ENCODE measurements around the gene ITPR2. TPM values are rescaled to one million over a fixed set of nuclear protein-coding genes. Genes with fewer than 3 reads are reported as not detected.
A peak's percentile ranks its signal among the peaks of the same experiment; 100 is the strongest.

ITPR2 gene
- total and polyA plus RNA-seq, 2 of the 8 experiments (the other 6 are each of a cell fraction or from before 2014, with no cell fraction given) = 4.1 to 48.3 TPM

- H3K79me1 ChIP-seq (ENCODE audit: low read depth, low read length) = peaks cover 2% of the 10 kb centered on the region; the same call in 1 of the 2 replicates
- no peaks in the 10 kb centered on the region for H3K23me2 ChIP-seq (ENCODE audit: low read depth, low read length)
- H3K27ac ChIP-seq (ENCODE audit: low read depth, low read length) = no peak overlapping the region; the same call in 1 of the 2 replicates
- H4K91ac ChIP-seq (replicated peaks; ENCODE audit: insufficient read length, low read length) = peak overlapping the region; percentile 8
- no peak overlapping the region for H4K8ac ChIP-seq (ENCODE audit: extremely low read depth, insufficient read depth, low read length)
- TF ChIP-seq BACH1 (IDR thresholded peaks at IDR 0.05; ENCODE audit: low read length) = peak; percentile 100
- TF ChIP-seq YY1 (IDR thresholded peaks at IDR 0.05; ENCODE audit: low read depth, low read length) = peak; percentile 45; the same call in 1 of the 2 replicates
- TF ChIP-seq KDM1A (IDR thresholded peaks at IDR 0.05; ENCODE audit: borderline replicate concordance, low read length) = no peak
- 0 out of 3 replicates have a peak, but pooled peaks of 1 of the 2 experiments have one; percentile 43 for TF ChIP-seq EP300 (IDR thresholded peaks at IDR 0.05; ENCODE audit: borderline replicate concordance in 1 of 2, low read depth in 2 of 2, low read length in 2 of 2)
- TF ChIP-seq TEAD4 (IDR thresholded peaks at IDR 0.05; ENCODE audit: low read depth, low read length) = peak; percentile 12; the same call in 1 of the 2 replicates
- no peak for TF ChIP-seq ZNF274 (IDR thresholded peaks at IDR 0.05; ENCODE audit: borderline replicate concordance, extremely low read depth, low read length)
- 0 out of 2 replicates have a peak, but pooled peaks have one; percentile 80 for TF ChIP-seq TCF12 (IDR thresholded peaks at IDR 0.05; ENCODE audit: low read depth, low read length)
- TF ChIP-seq NANOG (IDR thresholded peaks at IDR 0.05; ENCODE audit: insufficient read depth, low read depth, low read length, poor library complexity, severe bottlenecking) = peak; percentile 42
- peak; percentile 97 for TF ChIP-seq MAFK (IDR thresholded peaks at IDR 0.05; ENCODE audit: low read depth, low read length)
- peak; percentile 86 for TF ChIP-seq JUND (IDR thresholded peaks at IDR 0.05; ENCODE audit: low read length)
- no peak for TF ChIP-seq SP2 (IDR thresholded peaks at IDR 0.05; ENCODE audit: low read length)
- peak; percentile 38 for TF ChIP-seq ASH2L (IDR thresholded peaks at IDR 0.05; ENCODE audit: low read length)
- H3K4me2 ChIP-seq (ENCODE audit: insufficient read depth in 1 of 2, low read depth in 2 of 2, low read length in 2 of 2) = peak overlapping the region in 1 of 2 experiments; percentile 23; a peak in 1 of 4 replicates
- no peak overlapping the region for H2AFZ ChIP-seq (ENCODE audit: low read length)
- H3K4me1 ChIP-seq (replicated peaks in 1 of 4; ENCODE audit: control insufficient read depth in 3 of 4, insufficient read depth in 4 of 4, low read length in 3 of 4) = peaks cover 0 to 8% (median 6%) of the 10 kb centered on the region in 4 experiments; a peak in 4 of 7 replicates
- peak overlapping the region; percentile 30 for H4K5ac ChIP-seq (ENCODE audit: insufficient read length, low read depth, low read length)
- H2BK120ac ChIP-seq (replicated peaks; ENCODE audit: low read depth, low read length) = no peak overlapping the region
- H3K9ac ChIP-seq (replicated peaks in 1 of 4; ENCODE audit: extremely low read depth in 1 of 4, low read depth in 3 of 4, low read length in 3 of 4) = no peak overlapping the region
- no peak overlapping the region for H2BK12ac ChIP-seq (ENCODE audit: low read depth, low read length)
- WGBS, 2 experiments (ENCODE audit: extremely low coverage in 1 of 2, insufficient coverage in 1 of 2, insufficient read length in 1 of 2, insufficient replicate concordance in 2 of 2, low coverage in 1 of 2, low lambda C conversion rate in 2 of 2, missing lambda C conversion rate in 1 of 2) = 70% methylated on average over 15 of the region's 15 CpGs; no CpG with 5 or more reads in 1 of the 2 experiments
- DNase-seq (ENCODE audit: low read depth in 1 of 2, low spot score in 2 of 2) = peak in 1 of 2 experiments; percentile 51
- H3K9me3 ChIP-seq (ENCODE audit: insufficient read depth in 2 of 2, low read depth in 1 of 2, low read length in 1 of 2) = no peaks in the 10 kb centered on the region
- no peaks in the 10 kb centered on the region for H3K27me3 ChIP-seq (replicated peaks in 1 of 4; ENCODE audit: control insufficient read depth in 3 of 4, extremely low read depth in 1 of 4, insufficient read depth in 3 of 4, low read length in 3 of 4)
- H3K4me3 ChIP-seq (ENCODE audit: extremely low read depth in 1 of 4, insufficient read depth in 2 of 4, low read depth in 3 of 4, low read length in 4 of 4) = no peak overlapping the region
- H2BK5ac ChIP-seq (ENCODE audit: low read depth, low read length) = peak overlapping the region; percentile 18; the same call in 1 of the 2 replicates
- H4K20me1 ChIP-seq (replicated peaks in 1 of 2; ENCODE audit: control insufficient read depth in 1 of 2, insufficient read depth in 2 of 2, low read length in 2 of 2) = no peaks in the 10 kb centered on the region
- 0 out of 2 replicates have a peak overlapping the region, but pooled peaks have one; percentile 5 for H3K18ac ChIP-seq (ENCODE audit: extremely low read depth, low read length)
- H2BK15ac ChIP-seq (ENCODE audit: low read length) = no peak overlapping the region
- H3K36me3 ChIP-seq (ENCODE audit: control insufficient read depth in 2 of 4, insufficient read depth in 4 of 4, low read length in 3 of 4) = peaks cover 0 to 6% (median 0%) of the 10 kb centered on the region in 4 experiments; a peak in 3 of 8 replicates
- H3K56ac ChIP-seq (replicated peaks; ENCODE audit: insufficient read length, low read depth, low read length) = no peak overlapping the region
- ChIA-PET CTCF (ENCODE audit: partially characterized antibody) (interaction anchor here (0.9 to 3.0 kb wide), 4 partner anchors 8 to 324 kb away, joined by 3 to 21 read pairs (median 3); no protein-coding TSS in a partner anchor), POLR2A (ENCODE audit: partially characterized antibody) (interaction anchor here (1.1 kb wide), 1 partner anchor 10 kb away, joined by 5 read pairs; no protein-coding TSS in a partner anchor)
- no peak overlapping the region for H3K23ac ChIP-seq (ENCODE audit: insufficient read length)
- H3K14ac ChIP-seq (ENCODE audit: insufficient read length) = no peak overlapping the region
- H3K4ac ChIP-seq (replicated peaks; ENCODE audit: insufficient read length, low read depth, low read length) = no peak overlapping the region
- no peak overlapping the region for H2BK20ac ChIP-seq (ENCODE audit: low read length)
- no peaks in the 10 kb centered on the region for H3K79me2 ChIP-seq (ENCODE audit: control insufficient read depth in 1 of 2, insufficient read depth in 2 of 2, low read length in 2 of 2)
- peak; percentile 60 for FAIRE-seq
- H2AK5ac ChIP-seq (ENCODE audit: low read depth, low read length) = no peak overlapping the region
Observed at GRCh38 chr12:26691234-26691970, 141.6 kb downstream of the ITPR2 start.
